ENCODE measurements around the gene MTERF1. TPM values are rescaled to one million over a fixed set of nuclear protein-coding genes. Genes with fewer than 3 reads are reported as not detected.

Gene MTERF1
- total and polyA plus RNA-seq, 2 experiments from 2014 or later: 14.5 to 19.7 TPM

DNA sequence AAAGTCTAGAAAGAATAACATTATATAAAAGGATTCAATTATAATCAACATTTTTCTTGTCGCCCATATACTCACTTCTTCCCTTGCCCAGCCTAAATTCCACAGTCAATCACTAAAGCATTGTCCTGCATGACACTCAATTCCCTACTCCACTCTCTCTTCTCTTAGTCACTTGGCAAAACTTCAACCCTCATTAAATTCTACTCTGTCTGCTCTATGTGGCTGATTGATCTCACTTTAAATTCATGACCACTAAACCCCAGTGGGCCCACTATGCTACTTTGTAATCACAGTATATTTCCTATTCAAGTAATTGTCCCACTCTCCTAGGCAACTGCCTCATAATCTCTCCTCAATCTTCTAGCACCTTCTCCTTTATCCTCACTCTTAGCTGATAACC lies 54.1 kb downstream of the MTERF1 start (continued):
- TF ChIP-seq, protein P1, sequence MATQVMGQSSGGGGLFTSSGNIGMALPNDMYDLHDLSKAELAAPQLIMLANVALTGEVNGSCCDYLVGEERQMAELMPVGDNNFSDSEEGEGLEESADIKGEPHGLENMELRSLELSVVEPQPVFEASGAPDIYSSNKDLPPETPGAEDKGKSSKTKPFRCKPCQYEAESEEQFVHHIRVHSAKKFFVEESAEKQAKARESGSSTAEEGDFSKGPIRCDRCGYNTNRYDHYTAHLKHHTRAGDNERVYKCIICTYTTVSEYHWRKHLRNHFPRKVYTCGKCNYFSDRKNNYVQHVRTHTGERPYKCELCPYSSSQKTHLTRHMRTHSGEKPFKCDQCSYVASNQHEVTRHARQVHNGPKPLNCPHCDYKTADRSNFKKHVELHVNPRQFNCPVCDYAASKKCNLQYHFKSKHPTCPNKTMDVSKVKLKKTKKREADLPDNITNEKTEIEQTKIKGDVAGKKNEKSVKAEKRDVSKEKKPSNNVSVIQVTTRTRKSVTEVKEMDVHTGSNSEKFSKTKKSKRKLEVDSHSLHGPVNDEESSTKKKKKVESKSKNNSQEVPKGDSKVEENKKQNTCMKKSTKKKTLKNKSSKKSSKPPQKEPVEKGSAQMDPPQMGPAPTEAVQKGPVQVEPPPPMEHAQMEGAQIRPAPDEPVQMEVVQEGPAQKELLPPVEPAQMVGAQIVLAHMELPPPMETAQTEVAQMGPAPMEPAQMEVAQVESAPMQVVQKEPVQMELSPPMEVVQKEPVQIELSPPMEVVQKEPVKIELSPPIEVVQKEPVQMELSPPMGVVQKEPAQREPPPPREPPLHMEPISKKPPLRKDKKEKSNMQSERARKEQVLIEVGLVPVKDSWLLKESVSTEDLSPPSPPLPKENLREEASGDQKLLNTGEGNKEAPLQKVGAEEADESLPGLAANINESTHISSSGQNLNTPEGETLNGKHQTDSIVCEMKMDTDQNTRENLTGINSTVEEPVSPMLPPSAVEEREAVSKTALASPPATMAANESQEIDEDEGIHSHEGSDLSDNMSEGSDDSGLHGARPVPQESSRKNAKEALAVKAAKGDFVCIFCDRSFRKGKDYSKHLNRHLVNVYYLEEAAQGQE (IDR thresholded peaks at IDR 0.05; ENCODE audit: unreplicated experiment): no peak
- no peak for TF ChIP-seq POLR2AphosphoS5 (IDR thresholded peaks at IDR 0.05; ENCODE audit: low read depth)
- TF ChIP-seq, protein P2, sequence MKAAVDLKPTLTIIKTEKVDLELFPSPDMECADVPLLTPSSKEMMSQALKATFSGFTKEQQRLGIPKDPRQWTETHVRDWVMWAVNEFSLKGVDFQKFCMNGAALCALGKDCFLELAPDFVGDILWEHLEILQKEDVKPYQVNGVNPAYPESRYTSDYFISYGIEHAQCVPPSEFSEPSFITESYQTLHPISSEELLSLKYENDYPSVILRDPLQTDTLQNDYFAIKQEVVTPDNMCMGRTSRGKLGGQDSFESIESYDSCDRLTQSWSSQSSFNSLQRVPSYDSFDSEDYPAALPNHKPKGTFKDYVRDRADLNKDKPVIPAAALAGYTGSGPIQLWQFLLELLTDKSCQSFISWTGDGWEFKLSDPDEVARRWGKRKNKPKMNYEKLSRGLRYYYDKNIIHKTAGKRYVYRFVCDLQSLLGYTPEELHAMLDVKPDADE (IDR thresholded peaks at IDR 0.05): no peak
- TF ChIP-seq, protein P3, sequence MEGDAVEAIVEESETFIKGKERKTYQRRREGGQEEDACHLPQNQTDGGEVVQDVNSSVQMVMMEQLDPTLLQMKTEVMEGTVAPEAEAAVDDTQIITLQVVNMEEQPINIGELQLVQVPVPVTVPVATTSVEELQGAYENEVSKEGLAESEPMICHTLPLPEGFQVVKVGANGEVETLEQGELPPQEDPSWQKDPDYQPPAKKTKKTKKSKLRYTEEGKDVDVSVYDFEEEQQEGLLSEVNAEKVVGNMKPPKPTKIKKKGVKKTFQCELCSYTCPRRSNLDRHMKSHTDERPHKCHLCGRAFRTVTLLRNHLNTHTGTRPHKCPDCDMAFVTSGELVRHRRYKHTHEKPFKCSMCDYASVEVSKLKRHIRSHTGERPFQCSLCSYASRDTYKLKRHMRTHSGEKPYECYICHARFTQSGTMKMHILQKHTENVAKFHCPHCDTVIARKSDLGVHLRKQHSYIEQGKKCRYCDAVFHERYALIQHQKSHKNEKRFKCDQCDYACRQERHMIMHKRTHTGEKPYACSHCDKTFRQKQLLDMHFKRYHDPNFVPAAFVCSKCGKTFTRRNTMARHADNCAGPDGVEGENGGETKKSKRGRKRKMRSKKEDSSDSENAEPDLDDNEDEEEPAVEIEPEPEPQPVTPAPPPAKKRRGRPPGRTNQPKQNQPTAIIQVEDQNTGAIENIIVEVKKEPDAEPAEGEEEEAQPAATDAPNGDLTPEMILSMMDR (conservative IDR thresholded peaks at IDR 0.05; ENCODE audit: low read depth in 2 of 2): no peak
- no peak for TF ChIP-seq CREB1 (CRISPR knock-in tag; IDR thresholded peaks at IDR 0.05; ENCODE audit: low read depth)

DNA sequence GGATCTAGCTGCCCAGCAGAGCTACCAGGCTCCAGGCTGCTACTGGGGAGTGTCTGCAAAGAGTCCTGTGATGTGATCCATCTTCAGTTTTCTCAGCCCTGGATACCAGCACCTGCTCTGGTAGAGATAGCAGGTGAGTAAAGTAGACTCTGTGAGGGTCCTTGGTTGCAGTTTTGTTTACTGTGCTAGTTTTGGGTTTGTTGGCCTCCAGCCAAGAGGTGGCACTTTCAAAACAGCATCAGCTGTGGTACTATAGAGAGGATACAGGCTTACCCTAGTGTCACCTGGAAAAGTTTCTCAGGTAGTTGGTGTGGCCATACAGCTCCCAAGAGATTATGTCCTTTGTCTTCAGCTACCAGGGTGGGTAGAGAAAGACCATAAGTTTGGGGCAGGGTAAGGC lies 56.3 kb downstream of the MTERF1 start:
- H3K4me2 ChIP-seq: no peak overlapping the region
- no peak overlapping the region for H3K27ac ChIP-seq (ENCODE audit: low read depth)
- no peaks in the 10 kb centered on the region for H4K20me1 ChIP-seq (replicated peaks; ENCODE audit: insufficient read depth)
- no peaks in the 10 kb centered on the region for H3K27me3 Mint-ChIP-seq (ENCODE audit: insufficient read depth, low read depth, poor library complexity)
- ATAC-seq (no peak), DNase-seq (ENCODE audit: low spot score) (no peak)
- no peaks in the 10 kb centered on the region for H3K9me2 ChIP-seq (ENCODE audit: insufficient read depth)
- no peak overlapping the region for H3K4me3 ChIP-seq
- H3K4me1 Mint-ChIP-seq: no peaks in the 10 kb centered on the region
- peaks cover 4% of the 10 kb centered on the region; the same call in 1 of the 3 replicates for H3K9me3 Mint-ChIP-seq
- no peaks in the 10 kb centered on the region for H3K27me3 ChIP-seq (ENCODE audit: insufficient read depth)
- H2AFZ ChIP-seq: no peak overlapping the region
- TF ChIP-seq, protein P4, sequence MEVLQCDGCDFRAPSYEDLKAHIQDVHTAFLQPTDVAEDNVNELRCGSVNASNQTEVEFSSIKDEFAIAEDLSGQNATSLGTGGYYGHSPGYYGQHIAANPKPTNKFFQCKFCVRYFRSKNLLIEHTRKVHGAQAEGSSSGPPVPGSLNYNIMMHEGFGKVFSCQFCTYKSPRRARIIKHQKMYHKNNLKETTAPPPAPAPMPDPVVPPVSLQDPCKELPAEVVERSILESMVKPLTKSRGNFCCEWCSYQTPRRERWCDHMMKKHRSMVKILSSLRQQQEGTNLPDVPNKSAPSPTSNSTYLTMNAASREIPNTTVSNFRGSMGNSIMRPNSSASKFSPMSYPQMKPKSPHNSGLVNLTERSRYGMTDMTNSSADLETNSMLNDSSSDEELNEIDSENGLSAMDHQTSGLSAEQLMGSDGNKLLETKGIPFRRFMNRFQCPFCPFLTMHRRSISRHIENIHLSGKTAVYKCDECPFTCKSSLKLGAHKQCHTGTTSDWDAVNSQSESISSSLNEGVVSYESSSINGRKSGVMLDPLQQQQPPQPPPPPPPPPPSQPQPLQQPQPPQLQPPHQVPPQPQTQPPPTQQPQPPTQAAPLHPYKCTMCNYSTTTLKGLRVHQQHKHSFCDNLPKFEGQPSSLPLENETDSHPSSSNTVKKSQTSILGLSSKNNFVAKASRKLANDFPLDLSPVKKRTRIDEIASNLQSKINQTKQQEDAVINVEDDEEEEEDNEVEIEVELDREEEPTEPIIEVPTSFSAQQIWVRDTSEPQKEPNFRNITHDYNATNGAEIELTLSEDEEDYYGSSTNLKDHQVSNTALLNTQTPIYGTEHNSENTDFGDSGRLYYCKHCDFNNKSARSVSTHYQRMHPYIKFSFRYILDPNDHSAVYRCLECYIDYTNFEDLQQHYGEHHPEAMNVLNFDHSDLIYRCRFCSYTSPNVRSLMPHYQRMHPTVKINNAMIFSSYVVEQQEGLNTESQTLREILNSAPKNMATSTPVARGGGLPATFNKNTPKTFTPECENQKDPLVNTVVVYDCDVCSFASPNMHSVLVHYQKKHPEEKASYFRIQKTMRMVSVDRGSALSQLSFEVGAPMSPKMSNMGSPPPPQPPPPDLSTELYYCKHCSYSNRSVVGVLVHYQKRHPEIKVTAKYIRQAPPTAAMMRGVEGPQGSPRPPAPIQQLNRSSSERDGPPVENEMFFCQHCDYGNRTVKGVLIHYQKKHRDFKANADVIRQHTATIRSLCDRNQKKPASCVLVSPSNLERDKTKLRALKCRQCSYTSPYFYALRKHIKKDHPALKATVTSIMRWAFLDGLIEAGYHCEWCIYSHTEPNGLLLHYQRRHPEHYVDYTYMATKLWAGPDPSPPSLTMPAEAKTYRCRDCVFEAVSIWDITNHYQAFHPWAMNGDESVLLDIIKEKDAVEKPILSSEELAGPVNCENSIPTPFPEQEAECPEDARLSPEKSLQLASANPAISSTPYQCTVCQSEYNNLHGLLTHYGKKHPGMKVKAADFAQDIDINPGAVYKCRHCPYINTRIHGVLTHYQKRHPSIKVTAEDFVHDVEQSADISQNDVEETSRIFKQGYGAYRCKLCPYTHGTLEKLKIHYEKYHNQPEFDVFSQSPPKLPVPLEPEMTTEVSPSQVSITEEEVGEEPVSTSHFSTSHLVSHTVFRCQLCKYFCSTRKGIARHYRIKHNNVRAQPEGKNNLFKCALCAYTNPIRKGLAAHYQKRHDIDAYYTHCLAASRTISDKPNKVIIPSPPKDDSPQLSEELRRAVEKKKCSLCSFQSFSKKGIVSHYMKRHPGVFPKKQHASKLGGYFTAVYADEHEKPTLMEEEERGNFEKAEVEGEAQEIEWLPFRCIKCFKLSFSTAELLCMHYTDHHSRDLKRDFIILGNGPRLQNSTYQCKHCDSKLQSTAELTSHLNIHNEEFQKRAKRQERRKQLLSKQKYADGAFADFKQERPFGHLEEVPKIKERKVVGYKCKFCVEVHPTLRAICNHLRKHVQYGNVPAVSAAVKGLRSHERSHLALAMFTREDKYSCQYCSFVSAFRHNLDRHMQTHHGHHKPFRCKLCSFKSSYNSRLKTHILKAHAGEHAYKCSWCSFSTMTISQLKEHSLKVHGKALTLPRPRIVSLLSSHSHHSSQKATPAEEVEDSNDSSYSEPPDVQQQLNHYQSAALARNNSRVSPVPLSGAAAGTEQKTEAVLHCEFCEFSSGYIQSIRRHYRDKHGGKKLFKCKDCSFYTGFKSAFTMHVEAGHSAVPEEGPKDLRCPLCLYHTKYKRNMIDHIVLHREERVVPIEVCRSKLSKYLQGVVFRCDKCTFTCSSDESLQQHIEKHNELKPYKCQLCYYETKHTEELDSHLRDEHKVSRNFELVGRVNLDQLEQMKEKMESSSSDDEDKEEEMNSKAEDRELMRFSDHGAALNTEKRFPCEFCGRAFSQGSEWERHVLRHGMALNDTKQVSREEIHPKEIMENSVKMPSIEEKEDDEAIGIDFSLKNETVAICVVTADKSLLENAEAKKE (CRISPR knock-in tag; IDR thresholded peaks at IDR 0.05): no peak
- TF ChIP-seq EZH2 (IDR thresholded peaks at IDR 0.05; ENCODE audit: low read depth, unreplicated experiment) (no peak), EZH2phosphoT487 (IDR thresholded peaks at IDR 0.05; ENCODE audit: unreplicated experiment) (no peak), JUNB (IDR thresholded peaks at IDR 0.05; ENCODE audit: unreplicated experiment) (no peak), ZNF114 (CRISPR knock-in tag; IDR thresholded peaks at IDR 0.05) (no peak), NANOG (IDR thresholded peaks at IDR 0.05; ENCODE audit: borderline replicate concordance) (no peak), STAT1 (IDR thresholded peaks at IDR 0.05; ENCODE audit: unreplicated experiment) (no peak)
- TF ChIP-seq, protein P2 (IDR thresholded peaks at IDR 0.05): no peak
- no peaks in the 10 kb centered on the region for H3K4me1 ChIP-seq (ENCODE audit: insufficient read depth)
- H3K36me3 ChIP-seq (ENCODE audit: insufficient read depth): no peaks in the 10 kb centered on the region
- no peaks in the 10 kb centered on the region for H3K36me3 Mint-ChIP-seq (ENCODE audit: low read depth)
- no peaks in the 10 kb centered on the region for H3F3A ChIP-seq (replicated peaks; ENCODE audit: low read depth)
- no peak overlapping the region for H3K4me3 Mint-ChIP-seq
- H3K79me2 ChIP-seq (replicated peaks; ENCODE audit: insufficient read depth): no peaks in the 10 kb centered on the region
- no peak overlapping the region for H3K27ac Mint-ChIP-seq
